Neuron (in vitro differentiated cells): ENCODE results near the gene DNAH12.
"Not testable (repeated sequence)": the region's sequence is repeated elsewhere in the genome, so short reads cannot be mapped to it uniquely, and the experiment has no call there.

Experiments
- H2AFZ ChIP-seq: one replicate; pipeline ENCODE4 v1.6.1; 2013; ENCODE audit warnings: low read depth, mild to moderate bottlenecking, inconsistent platforms, low read length, moderate library complexity
- H3K27me3 ChIP-seq: one replicate; pipeline ENCODE4 v1.6.1; 2013; ENCODE audit warnings: low read length; ENCODE audit not compliant: insufficient read depth
- H3K36me3 ChIP-seq: one replicate; pipeline ENCODE4 v1.6.1; 2013; ENCODE audit warnings: low read length; ENCODE audit not compliant: insufficient read depth
- H3K4me1 ChIP-seq: one replicate; pipeline ENCODE4 v1.6.1; 2013; ENCODE audit warnings: low read length; ENCODE audit not compliant: insufficient read depth
- H3K4me3 ChIP-seq: 2 replicates; pipeline ENCODE4 v1.5.1; 2013; ENCODE audit warnings: mild to moderate bottlenecking, low read length, moderate library complexity
- H3K9me3 ChIP-seq: one replicate; pipeline ENCODE4 v1.6.1; 2013; ENCODE audit warnings: low read length

Gene DNAH12

DNA sequence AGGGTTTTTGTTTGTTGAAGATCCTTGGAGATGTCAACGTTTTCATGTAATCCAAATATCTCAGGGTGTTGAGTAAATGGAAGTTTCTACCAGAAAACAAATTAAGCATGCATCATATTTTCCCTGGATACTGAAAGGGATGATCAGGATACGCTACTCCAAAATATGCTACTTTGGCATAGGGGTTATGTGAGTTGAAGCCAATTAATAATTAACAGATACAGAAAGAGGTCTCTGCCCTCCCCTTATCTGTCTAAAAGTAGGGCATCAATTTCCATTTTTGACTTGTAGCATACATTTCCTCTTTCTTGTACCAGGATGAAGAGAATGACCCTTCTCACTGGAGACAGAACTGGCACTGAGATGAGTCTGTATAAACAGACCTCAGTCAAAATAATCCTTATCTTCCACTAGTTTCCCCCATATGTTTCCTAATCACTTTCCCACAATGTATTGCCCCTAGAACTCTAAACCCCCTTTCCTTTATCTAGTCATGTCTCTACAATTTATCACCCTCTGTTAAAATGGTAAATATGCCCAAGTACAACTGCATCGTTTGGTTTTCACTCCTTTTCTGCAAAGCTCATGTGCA lies 234.3 kb downstream of the DNAH12 start:
- Histone ChIP-seq H2AFZ (no peak overlapping the region), H3K4me1 (no peaks in the 10 kb centered on the region), H3K4me3 (no peak overlapping the region), H3K9me3 (no peaks in the 10 kb centered on the region), H3K36me3 (no peaks in the 10 kb centered on the region), H3K27me3 (no peaks in the 10 kb centered on the region)

DNA sequence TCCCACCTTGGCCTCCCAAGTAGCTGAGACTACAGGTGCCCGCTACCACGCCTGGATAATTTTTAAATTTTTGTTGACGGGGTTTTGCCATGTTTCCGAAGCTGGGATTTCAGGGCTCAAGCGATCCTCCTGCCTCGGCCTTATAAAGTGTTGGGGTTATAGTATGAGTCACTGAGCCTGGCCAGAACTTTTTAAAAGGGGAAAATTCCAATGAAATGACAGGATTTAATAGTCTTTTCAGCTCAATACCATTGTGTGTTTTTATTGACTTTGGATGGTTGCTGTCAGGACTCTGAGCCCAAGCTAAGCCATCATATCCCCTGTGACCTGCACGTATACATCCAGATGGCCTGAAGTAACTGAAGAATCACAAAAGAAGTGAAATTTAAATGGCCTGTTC lies 240.6 kb downstream of the DNAH12 start:
- H3K4me3 ChIP-seq, H3K4me1 ChIP-seq, H2AFZ ChIP-seq, H3K9me3 ChIP-seq, H3K27me3 ChIP-seq, H3K36me3 ChIP-seq: not testable (repeated sequence)

DNA sequence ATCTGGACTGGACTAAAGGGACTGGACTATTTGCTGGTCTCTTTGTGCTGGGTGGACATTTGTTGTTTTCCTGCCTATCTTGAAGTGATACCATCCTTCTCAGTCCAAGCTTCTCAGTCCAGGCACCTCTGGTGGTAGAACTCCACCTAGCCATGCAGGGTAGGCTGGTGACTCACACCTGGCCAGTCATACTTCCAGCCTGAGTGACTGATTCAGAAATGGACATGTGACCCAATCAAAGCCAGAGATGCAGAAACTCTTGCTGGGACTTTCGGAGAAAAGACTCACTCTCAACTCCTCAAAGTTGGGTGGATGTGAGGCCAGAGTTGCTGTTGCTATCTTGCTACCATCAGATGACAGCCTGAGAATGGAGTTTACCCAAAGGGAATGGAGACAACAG lies 246.1 kb downstream of the DNAH12 start:
- H3K4me3 ChIP-seq: no peak overlapping the region
- no peak overlapping the region for H2AFZ ChIP-seq
- no peaks in the 10 kb centered on the region for H3K4me1 ChIP-seq
- H3K9me3 ChIP-seq: no peaks in the 10 kb centered on the region
- no peaks in the 10 kb centered on the region for H3K27me3 ChIP-seq
- no peaks in the 10 kb centered on the region for H3K36me3 ChIP-seq

DNA sequence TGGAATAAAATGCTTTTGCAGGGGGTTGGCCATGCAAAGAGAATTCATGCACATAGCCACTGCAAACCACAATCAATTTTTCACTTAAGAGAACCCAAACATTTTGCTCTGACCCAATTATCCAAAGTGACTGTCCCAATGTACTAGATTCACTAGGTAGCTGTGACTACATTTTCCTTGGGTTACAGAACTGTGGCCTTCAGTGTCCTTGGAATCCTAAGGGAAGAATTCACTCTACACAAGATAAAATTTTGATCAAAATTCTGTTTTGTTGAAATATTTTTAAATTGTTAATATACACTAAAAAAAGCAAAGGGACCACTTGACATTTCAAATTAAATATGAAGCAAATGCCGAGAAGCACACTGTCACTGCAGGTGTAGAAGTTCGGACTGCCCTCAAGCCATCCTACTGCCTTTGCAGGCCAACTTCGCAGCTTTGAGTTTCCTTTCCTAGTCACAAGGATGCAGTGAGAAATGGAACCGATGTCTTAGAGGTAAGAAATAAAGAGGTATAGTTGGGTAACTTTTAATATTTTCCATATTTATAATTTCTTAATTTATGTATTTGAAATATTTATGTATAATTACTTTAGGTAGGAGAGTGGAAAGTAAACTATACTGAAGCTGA lies 251.1 kb downstream of the DNAH12 start:
- no peak overlapping the region for H3K4me3 ChIP-seq
- H3K27me3 ChIP-seq: no peaks in the 10 kb centered on the region
- H3K36me3 ChIP-seq: no peaks in the 10 kb centered on the region

DNA sequence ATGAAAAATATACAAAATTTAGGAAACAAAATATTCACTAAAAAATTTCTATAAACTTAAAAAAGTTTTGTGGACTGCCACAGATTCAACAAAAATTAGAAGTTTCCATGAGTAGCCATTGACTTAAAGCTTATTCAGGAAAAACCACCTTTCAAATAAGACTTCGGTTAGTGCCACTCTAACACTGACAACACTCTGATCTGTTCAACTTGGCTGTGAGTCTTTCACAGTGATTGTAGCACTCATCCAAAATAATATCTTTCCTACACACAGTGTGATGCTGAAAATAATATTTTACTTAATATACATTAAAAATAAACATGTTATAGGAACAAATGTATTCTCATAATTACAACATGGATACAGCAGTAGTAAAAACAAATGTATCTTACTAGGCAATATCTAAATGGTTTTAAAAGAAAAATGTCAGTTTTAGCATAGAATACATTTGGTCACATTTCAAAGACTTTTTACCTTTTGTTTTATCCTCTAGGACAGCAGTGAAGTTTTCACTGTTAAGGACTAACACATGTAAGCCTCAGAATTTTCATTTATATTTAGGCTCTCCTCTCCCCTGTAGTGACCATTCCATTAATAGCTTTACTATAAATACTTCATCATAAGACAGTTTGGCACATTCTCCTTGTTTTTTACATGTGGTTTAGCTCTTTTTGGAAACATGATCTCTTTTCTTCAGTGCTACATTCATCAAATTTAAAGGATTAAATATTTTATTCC lies 251.8 kb downstream of the DNAH12 start, which contains the start of gene ASB14:
Gene ASB14 (minus strand): TSS at position 527 of the 738 bp plus-strand sequence. CDS start 652 bp downstream, outside the sequence.
- H3K4me3 ChIP-seq: no peak within 1 kb of the TSS
- no peaks in the 10 kb centered on the region for H3K4me1 ChIP-seq
- no peaks in the 10 kb centered on the region for H3K9me3 ChIP-seq
- no peaks in the 10 kb centered on the region for H3K36me3 ChIP-seq
- H3K27me3 ChIP-seq: no peaks in the 10 kb centered on the region
- no peak within 1 kb of the TSS for H2AFZ ChIP-seq

More for the DNA sequence above, 251.1 kb downstream of the DNAH12 start:
- H3K9me3 ChIP-seq: no peaks in the 10 kb centered on the region
- no peaks in the 10 kb centered on the region for H3K4me1 ChIP-seq
- no peak overlapping the region for H2AFZ ChIP-seq

DNA sequence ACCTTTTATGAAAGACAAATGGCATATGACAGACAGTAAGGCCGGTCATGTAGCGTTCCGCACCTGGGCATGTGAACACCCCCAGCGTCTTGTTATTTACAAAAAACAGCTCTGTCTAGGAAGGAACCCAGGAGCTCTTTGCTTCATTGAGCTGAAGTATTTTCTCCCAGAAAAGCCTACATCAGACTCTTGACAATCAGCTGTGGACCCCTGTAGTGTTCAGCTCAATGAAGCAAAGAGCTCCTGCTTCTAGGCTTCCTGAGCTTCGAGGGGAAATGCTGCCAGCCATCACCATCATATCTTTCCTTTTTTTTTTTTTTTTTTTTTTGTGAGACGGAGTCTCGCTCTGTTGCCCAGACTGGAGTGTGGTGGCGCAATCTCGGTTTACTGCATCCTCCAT lies 255.7 kb downstream of the DNAH12 start:
- H3K4me3 ChIP-seq: no peak overlapping the region
- H3K4me1 ChIP-seq: no peaks in the 10 kb centered on the region
- no peak overlapping the region for H2AFZ ChIP-seq
- H3K27me3 ChIP-seq: no peaks in the 10 kb centered on the region
- H3K9me3 ChIP-seq: no peaks in the 10 kb centered on the region
- H3K36me3 ChIP-seq: no peaks in the 10 kb centered on the region

DNA sequence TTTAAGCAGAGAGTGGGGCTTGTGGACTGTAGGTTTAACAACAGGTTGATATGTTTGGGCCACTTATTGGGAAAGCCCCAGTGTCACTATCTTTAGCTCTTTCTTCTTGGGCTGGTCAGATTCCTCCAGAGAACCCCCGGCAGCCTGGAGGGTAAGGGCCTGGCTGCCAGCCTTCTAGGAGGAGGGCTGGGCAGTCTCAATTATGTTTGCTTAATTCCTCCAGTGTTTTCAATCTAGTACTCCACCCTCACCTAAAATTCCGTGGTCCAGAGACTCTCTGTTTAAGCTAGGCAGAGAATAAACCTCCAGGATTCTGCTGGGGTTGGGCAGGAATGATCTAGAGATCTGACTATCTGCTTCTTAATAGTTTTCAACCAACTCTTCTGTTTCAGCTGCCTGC lies 256.9 kb downstream of the DNAH12 start:
- Histone ChIP-seq H3K9me3 (no peaks in the 10 kb centered on the region), H3K27me3 (no peaks in the 10 kb centered on the region), H2AFZ (no peak overlapping the region), H3K4me1 (no peaks in the 10 kb centered on the region), H3K36me3 (no peaks in the 10 kb centered on the region), H3K4me3 (no peak overlapping the region)

DNA sequence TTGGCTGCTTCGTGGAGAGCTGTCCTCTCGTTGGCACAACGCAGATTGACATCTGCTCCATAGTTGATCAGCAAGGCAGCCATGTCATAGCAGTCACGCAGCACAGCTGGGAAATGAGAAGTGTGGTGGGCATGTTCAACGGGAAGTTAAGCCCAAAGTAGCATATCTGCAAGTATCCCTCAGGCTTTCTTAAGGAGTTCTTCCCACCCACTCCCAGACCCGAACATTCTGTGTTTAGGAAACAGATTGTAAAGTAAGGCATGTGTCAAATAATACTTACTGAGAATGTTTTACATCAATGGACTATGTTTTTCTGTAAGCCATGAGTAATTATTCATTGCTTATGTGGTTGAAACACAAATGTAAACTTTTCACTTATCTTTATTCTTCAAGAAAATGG lies 260.8 kb downstream of the DNAH12 start:
- H3K4me1 ChIP-seq: no peaks in the 10 kb centered on the region
- no peaks in the 10 kb centered on the region for H3K9me3 ChIP-seq
- H3K36me3 ChIP-seq: no peaks in the 10 kb centered on the region
- H3K27me3 ChIP-seq: no peaks in the 10 kb centered on the region
- H3K4me3 ChIP-seq: no peak overlapping the region
- H2AFZ ChIP-seq: no peak overlapping the region

DNA sequence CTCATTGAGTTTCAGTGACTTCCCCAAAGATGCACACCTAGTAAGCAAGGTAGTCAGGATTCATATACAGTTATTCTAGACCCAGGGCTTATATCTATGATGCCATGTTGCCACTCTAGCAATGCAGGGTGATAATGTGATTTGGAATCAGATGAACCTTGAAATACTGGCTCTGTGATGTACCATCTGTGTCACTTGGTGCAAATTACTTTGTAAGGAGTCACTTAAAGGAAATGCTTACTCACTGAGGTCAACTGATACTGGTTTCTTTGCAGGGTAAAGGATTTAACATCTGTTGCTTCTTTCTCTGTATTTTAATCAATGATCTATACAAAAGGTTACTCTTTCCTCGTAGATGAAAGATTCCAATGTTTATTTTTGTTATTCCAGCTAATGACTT lies 262.4 kb downstream of the DNAH12 start:
- Histone ChIP-seq H3K27me3 (no peaks in the 10 kb centered on the region), H3K9me3 (no peaks in the 10 kb centered on the region)

DNA sequence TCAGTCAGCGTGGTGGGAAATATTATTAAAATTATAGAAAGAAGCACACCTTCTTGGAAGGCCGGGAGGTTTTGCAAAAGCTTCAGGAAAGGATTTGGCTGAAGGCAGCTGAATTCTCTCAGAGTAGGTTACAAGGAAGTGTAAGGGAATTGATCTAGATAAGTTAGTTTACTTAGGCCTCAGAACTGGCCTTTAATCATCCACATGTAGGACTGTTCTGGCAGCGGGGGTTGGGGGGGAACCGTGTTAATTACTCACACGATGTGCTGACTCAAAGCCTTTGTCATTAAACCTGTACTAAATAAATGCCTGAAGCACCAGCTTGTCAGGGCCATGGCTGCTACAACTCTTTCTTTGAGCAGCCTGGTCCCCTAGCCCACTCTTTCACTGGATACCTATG lies 264.5 kb downstream of the DNAH12 start:
- Histone ChIP-seq H3K9me3 (no peaks in the 10 kb centered on the region), H3K36me3 (peaks cover 2% of the 10 kb centered on the region), H2AFZ (no peak overlapping the region), H3K4me3 (no peak overlapping the region), H3K4me1 (no peaks in the 10 kb centered on the region), H3K27me3 (no peaks in the 10 kb centered on the region)

More for the DNA sequence above, 262.4 kb downstream of the DNAH12 start:
- H2AFZ ChIP-seq: no peak overlapping the region
- H3K36me3 ChIP-seq: no peaks in the 10 kb centered on the region
- H3K4me3 ChIP-seq: no peak overlapping the region
- no peaks in the 10 kb centered on the region for H3K4me1 ChIP-seq

DNA sequence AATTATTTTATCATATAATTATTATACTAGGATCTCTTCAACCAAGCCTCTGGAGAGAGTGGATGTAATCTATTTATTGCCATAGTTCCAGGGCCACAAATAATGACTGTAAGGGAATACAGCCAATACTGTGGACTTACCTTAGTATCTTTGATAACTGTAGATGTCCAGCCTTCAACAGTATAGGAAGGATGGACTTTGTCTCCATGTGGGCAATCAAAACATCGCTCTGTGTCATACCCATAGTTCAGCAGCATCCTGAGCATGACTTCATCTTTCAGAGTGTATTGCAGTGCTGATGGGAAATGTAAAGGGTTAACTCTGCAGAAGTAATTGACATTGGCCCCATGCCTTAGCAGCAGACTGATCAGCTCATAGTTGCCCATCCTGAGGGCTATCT lies 265.9 kb downstream of the DNAH12 start:
- Histone ChIP-seq H3K27me3 (no peaks in the 10 kb centered on the region), H3K36me3 (peaks cover 6% of the 10 kb centered on the region), H3K9me3 (no peaks in the 10 kb centered on the region), H3K4me3 (no peak overlapping the region), H2AFZ (no peak overlapping the region), H3K4me1 (no peaks in the 10 kb centered on the region)

DNA sequence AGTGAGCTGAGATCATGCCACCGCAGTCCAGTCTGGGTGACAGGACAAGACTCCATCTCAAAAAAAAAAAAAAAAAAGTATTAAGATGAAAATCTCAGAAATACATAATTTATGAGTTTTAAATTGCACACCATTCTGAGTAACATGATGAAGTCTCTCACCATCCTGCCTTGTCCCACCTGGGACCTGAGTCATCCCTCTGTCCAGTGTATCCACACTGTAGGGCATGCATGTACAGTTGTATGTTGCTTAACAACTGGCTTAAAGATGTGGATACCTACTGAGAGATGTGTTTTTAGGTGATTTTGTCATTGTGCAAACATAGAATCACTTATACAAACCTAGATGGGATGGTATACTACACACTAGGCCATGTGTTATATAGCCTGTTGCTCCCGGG lies 268.8 kb downstream of the DNAH12 start:
- no peak overlapping the region for H2AFZ ChIP-seq
- H3K36me3 ChIP-seq: peaks cover 10% of the 10 kb centered on the region
- no peak overlapping the region for H3K4me3 ChIP-seq
- H3K4me1 ChIP-seq: no peaks in the 10 kb centered on the region
- H3K27me3 ChIP-seq: no peaks in the 10 kb centered on the region
- no peaks in the 10 kb centered on the region for H3K9me3 ChIP-seq

DNA sequence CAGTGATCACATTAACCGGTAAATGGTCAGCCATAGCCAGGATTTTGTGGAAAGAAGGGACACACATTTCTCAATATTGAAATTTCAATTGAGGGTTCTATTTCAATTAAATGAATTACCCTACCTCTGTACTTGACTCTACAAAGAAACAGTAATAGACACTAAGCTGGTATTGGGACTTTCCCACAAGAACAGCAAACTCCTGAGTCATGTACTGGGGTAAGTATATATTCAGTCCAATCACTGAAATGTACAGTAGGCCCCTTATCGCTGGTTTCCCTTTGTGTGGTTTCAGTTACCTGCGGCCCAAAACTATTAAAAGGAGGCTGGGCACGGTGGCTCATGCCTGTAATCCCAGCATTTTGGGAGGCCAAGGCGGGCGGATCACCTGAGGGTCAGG lies 269.3 kb downstream of the DNAH12 start:
- Histone ChIP-seq H3K27me3 (no peaks in the 10 kb centered on the region), H3K9me3 (no peaks in the 10 kb centered on the region), H2AFZ (no peak overlapping the region), H3K4me1 (no peaks in the 10 kb centered on the region), H3K36me3 (peaks cover 15% of the 10 kb centered on the region), H3K4me3 (no peak overlapping the region)
